GM13976 (cell line): ENCODE data around the gene CHRNE.

ENCODE experiments used
- DNase-seq: peaks from one replicate; pipeline ENCODE4 v3.0.0; 2012; ENCODE audit warnings: low spot score
- CTCF ChIP-seq: IDR thresholded peaks from 2 replicates; pipeline ENCODE4 v1.5.1; 2012; ENCODE audit warnings: borderline replicate concordance, mild to moderate bottlenecking; ENCODE audit not compliant: insufficient read depth; ENCODE audit errors: extremely low read depth, missing control alignments, control extremely low read depth
- in situ Hi-C: fragments of 300-500 bp; cut with MboI; formaldehyde crosslinking; loops from one replicate; pipeline ENCODE4 v1.12.0; 2022; ENCODE audit warnings: low sequenced_read_pairs, mixed read lengths, inconsistent platforms; ENCODE audit not compliant: unreplicated experiment

CHRNE gene

GRCh38 chr17:4944554-4945175 lies 41.8 kb upstream of the CHRNE start:
- in situ Hi-C loops = no loop called here
- TF ChIP-seq CTCF = no peak
- DNase-seq = no peak

GRCh38 chr17:4944163-4944553 lies 41.3 kb upstream of the CHRNE start:
- TF ChIP-seq CTCF = no peak
- in situ Hi-C loops = no loop called here
- DNase-seq = no peak

GRCh38 chr17:4942760-4943508 lies 40.0 kb upstream of the CHRNE start:
- DNase-seq = no peak
- in situ Hi-C loops = no loop called here
- no peak for TF ChIP-seq CTCF

GRCh38 chr17:4941319-4941610 lies 38.4 kb upstream of the CHRNE start:
- in situ Hi-C loops = no loop called here
- DNase-seq = no peak
- no peak for TF ChIP-seq CTCF

GRCh38 chr17:4940555-4941318 lies 37.8 kb upstream of the CHRNE start:
- DNase-seq = no peak
- TF ChIP-seq CTCF = no peak

GRCh38 chr17:4939796-4940554 lies 37.1 kb upstream of the CHRNE start, which contains the start of the genes RNF167 and SLC25A11:
Gene RNF167, plus strand, starts transcription at chr17:4940268. Its CDS starts 642 bp downstream, at chr17:4940910.
Gene SLC25A11, minus strand, starts transcription at chr17:4940046. Its CDS starts 136 bp downstream, at chr17:4939910.
- in situ Hi-C loops = no loop called here
- DNase-seq = peak; percentile 98
- no peak for TF ChIP-seq CTCF

More at GRCh38 chr17:4940555-4941318, 37.8 kb upstream of the CHRNE start:
- in situ Hi-C loops = no loop called here
